Stimulated activated CD4-positive, alpha-beta T cell treated with anti-CD3 and anti-CD28 coated beads, Interleukin-4, amount 100 ng/mL, for 24 hours (primary cell): ENCODE results near the gene EIF3CL.
"Not testable (repeated sequence)": the region's sequence is repeated elsewhere in the genome, so short reads cannot be mapped to it uniquely, and the experiment has no call there.

Source experiments
- DNase-seq: peaks from one replicate; pipeline ENCODE4 v3.0.0-alpha.2; 2020

EIF3CL gene

GRCh38 chr16:28338230-28338629 lies 65.4 kb downstream of the EIF3CL start:
- not testable (repeated sequence) for DNase-seq

- not testable (repeated sequence) for DNase-seq
Measured at GRCh38 chr16:28336940-28337710, 66.5 kb downstream of the EIF3CL start.

GRCh38 chr16:28335678-28336077 lies 68.0 kb downstream of the EIF3CL start:
- DNase-seq = not testable (repeated sequence)

- DNase-seq = not testable (repeated sequence)
Measured at GRCh38 chr16:28332632-28333031, 71.0 kb downstream of the EIF3CL start.

GRCh38 chr16:28330981-28331380 lies 72.7 kb downstream of the EIF3CL start:
- not testable (repeated sequence) for DNase-seq

- not testable (repeated sequence) for DNase-seq
Measured at GRCh38 chr16:28330232-28330631, 73.4 kb downstream of the EIF3CL start.
